Activated naive CD4-positive, alpha-beta T cell (primary cell): ENCODE results near the gene MOCOS.

Experiments
- DNase-seq, 4 experiments: peaks; one replicate each; lab custom pipeline; 2025; lab: John Stamatoyannopoulos, UW

The MOCOS gene

GRCh38 chr18:36305375-36305774 lies 118.1 kb downstream of the MOCOS start:
- no peak for DNase-seq

- DNase-seq, result no peak
Observed at GRCh38 chr18:36307513-36307912, 120.2 kb downstream of the MOCOS start.

- DNase-seq, result no peak
Observed at GRCh38 chr18:36308711-36309435, 121.6 kb downstream of the MOCOS start.

- no peak for DNase-seq
Observed at GRCh38 chr18:36309436-36310391, 122.4 kb downstream of the MOCOS start.

GRCh38 chr18:36311026-36311570 lies 123.8 kb downstream of the MOCOS start:
- DNase-seq, result no peak

- no peak for DNase-seq
Observed at GRCh38 chr18:36312806-36313395, 125.6 kb downstream of the MOCOS start.

- DNase-seq, result no peak
Observed at GRCh38 chr18:36314098-36314497, 126.8 kb downstream of the MOCOS start.

- no peak for DNase-seq
Observed at GRCh38 chr18:36314754-36315153, 127.5 kb downstream of the MOCOS start.

- DNase-seq, result no peak
Observed at GRCh38 chr18:36315736-36316135, 128.4 kb downstream of the MOCOS start.

GRCh38 chr18:36316246-36316645 lies 128.9 kb downstream of the MOCOS start:
- no peak for DNase-seq
